Heart right ventricle (tissue), 16 donors: ENCODE measurements around the gene POLG2. TPM values are rescaled to one million over a fixed set of nuclear protein-coding genes. Genes with fewer than 3 reads are reported as not detected.

Experiments
- ATAC-seq, 8 donors: fragments of 200-7000 bp; cut with Tn5 transposase; one replicate each; pipeline ENCODE4 v1.9.1; 2020; ENCODE audit warnings: mild to moderate bottlenecking in 8 of 8, moderate library complexity in 8 of 8, moderate number of reproducible peaks in 1 of 8
- DNase-seq, 2 donors: peaks; one replicate each; pipeline ENCODE4 v3.0.0-alpha.2; 2020
- H3K27ac ChIP-seq, 10 donors: fragments of 200-600 bp; sonication (generic) in 2 of 10; one replicate each; pipeline versions ENCODE4 v1.5.0 to v1.8.0; 2020 to 2022; ENCODE audit warnings: mild to moderate bottlenecking in 3 of 10
- H3K27me3 ChIP-seq, 7 donors: fragments of 200-600 bp; one replicate each; pipeline ENCODE4 v1.8.0; 2021 to 2022; ENCODE audit warnings: mild to moderate bottlenecking in 2 of 7
- H3K36me3 ChIP-seq, 9 donors: fragments of 200-600 bp; sonication (generic) in 1 of 9; one replicate each; pipeline versions ENCODE4 v1.5.0 to v1.8.0; 2020 to 2022; ENCODE audit warnings: mild to moderate bottlenecking in 2 of 9
- H3K4me1 ChIP-seq, 9 donors: fragments of 200-600 bp; sonication (generic) in 1 of 9; one replicate each; pipeline versions ENCODE4 v1.5.0 to v1.8.0; 2020 to 2022; ENCODE audit warnings: mild to moderate bottlenecking in 4 of 9
- H3K4me3 ChIP-seq, 10 donors: fragments of 200-600 bp; sonication (generic) in 2 of 10; one replicate each; pipeline versions ENCODE4 v1.5.0 to v1.8.0; 2020 to 2022; ENCODE audit warnings: mild to moderate bottlenecking in 7 of 10, moderate library complexity in 2 of 10
- H3K9me3 ChIP-seq, 11 donors: fragments of 200-600 bp in 10 of 11; sonication (generic) in 2 of 11; one replicate each; pipeline versions ENCODE4 v1.5.0 to v1.8.0; 2013 to 2022; ENCODE audit warnings: mild to moderate bottlenecking in 2 of 11, control low read depth in 1 of 11, moderate library complexity in 1 of 11
- WGBS, 2 donors: extraction: QIAGEN DNeasy Blood & Tissue Kit; methylation state at CpG; one replicate each; pipeline ENCODE4 v1.1.7; 2013; ENCODE audit warnings: inconsistent platforms in 1 of 2; 5-methylcytosine and 5-hydroxymethylcytosine counted together
- intact Hi-C, 10 donors: fragments of 100-400 bp; cut with DNase I; formaldehyde crosslinking; loops; one replicate each; pipeline versions ENCODE4 v1.11.1 to v1.14.2; 2022
- polyA plus RNA-seq, 2 donors: library from polyadenylated mRNA; stranded (reverse); fragments of 200-250 nt; gene quantifications; one replicate each; pipeline ENCODE4 v1.2.3, GENCODE V29; 2013
- total RNA-seq, 10 donors: library from RNA; stranded (reverse); fragmentation: NEBNext Ultra II Directional in 3 of 10; extraction: Animal tissue kit (Norgen Biotek cat#: 25700) in 3 of 10; gene quantifications; one replicate each; pipeline versions ENCODE4 v1.2.1 to v1.2.4, GENCODE V29; 2021 to 2023
- TF ChIP-seq, protein P1 (sequence below), 9 donors: fragments of 200-600 bp; sonication (generic) in 2 of 9; IDR thresholded peaks; one replicate each; pipeline versions ENCODE4 v1.5.0 to v1.8.0; 2021 to 2022; ENCODE audit warnings: antibody characterized with exemption in 9 of 9, mild to moderate bottlenecking in 5 of 9, moderate library complexity in 1 of 9
- donor health status: Arrhythmogenic right ventricular cardiomyopathy.
- donor health status: ischemic (EF 13 %, LVEDD 7.1; RV severe dilation, severe dysfunction).
- donor health status: healthy with polysubstance abuse.
- donor health status: DM: no; HTN: yes; CAD: no.
- donor health status: DM: no; HTN: no; CAD: no.
- donor health status: ischemic (EF 25% LVEDD 6.9; RV normal size, moderate dysfunction).
- donor health status: ischemic (EF 25% LVEDD 5.7; RV mildly dilated, moderate dysfunction).
- donor health status: healthy.
- donor health status: DM: yes; HTN: yes; CAD: no.
- donor health status: Ischemic cardiomyopathy.
- donor health status: ischemic (EF 35%, LVEDD 5.7; RV mildly dilated, moderate dysfunction).
- donor health status: nonischemic (EF 11% LVEDD 7.7; RV severe dilation, severe dysfunction).
- donor health status: DM: yes; HTN: yes; CAD: no.
- donor health status: PGD.
- donor health status: ischemic (EF 29% LVEDD 5.4; RV normal size, mild dysfunction).
- donor health status: nonischemic (EF 23%, LVEDD 6.1; RV moderate dilation, normal function).

Gene POLG2
- total and polyA plus RNA-seq, 12 donors = 4.8 to 11.1 (median 6.5) TPM

GRCh38 chr17:64505340-64506200 lies 8.7 kb upstream of the POLG2 start:
- H3K36me3 ChIP-seq = peaks cover 0 to 65% (median 46%) of the 10 kb centered on the region in 9 donors

DNA sequence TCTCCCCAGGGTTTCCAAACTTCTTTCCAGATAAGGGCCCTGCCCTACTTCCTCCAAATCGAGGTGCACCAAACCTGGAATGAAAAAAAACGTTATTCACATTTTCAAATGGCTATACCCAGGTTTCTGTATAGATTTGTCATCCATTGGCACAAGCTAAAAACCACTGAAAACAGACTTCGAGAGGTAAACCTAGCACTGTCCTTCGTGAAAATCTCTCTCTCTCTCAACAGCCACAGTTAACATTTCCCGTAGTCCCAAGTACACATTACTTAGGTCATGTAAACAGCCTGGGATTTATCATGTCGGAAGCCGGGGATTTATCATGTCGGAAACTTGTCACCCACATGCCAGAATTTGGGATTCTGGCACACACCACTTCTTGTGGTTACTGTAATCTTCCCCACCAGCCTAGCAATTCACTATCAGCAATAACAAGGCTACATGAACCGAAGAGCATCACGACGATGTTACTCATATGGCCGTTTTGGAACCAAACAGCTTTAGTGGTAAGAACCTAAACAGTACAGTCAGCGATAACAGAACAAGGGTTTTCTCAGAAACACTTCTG lies 8.0 kb upstream of the POLG2 start:
- no peak for ATAC-seq
- WGBS, 2 donors = 1% methylated on average over 13 of the region's 13 CpGs
- H3K4me3 ChIP-seq = peak overlapping the region; percentile 72 to 99 (median 91)
- peak overlapping the region; percentile 86 to 100 (median 99) for H3K27ac ChIP-seq
- peak in 1 of 2 donors; percentile 34 for DNase-seq
- TF ChIP-seq, protein P1, sequence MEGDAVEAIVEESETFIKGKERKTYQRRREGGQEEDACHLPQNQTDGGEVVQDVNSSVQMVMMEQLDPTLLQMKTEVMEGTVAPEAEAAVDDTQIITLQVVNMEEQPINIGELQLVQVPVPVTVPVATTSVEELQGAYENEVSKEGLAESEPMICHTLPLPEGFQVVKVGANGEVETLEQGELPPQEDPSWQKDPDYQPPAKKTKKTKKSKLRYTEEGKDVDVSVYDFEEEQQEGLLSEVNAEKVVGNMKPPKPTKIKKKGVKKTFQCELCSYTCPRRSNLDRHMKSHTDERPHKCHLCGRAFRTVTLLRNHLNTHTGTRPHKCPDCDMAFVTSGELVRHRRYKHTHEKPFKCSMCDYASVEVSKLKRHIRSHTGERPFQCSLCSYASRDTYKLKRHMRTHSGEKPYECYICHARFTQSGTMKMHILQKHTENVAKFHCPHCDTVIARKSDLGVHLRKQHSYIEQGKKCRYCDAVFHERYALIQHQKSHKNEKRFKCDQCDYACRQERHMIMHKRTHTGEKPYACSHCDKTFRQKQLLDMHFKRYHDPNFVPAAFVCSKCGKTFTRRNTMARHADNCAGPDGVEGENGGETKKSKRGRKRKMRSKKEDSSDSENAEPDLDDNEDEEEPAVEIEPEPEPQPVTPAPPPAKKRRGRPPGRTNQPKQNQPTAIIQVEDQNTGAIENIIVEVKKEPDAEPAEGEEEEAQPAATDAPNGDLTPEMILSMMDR (IDR thresholded peaks at IDR 0.05) = no peak
- no peaks in the 10 kb centered on the region for H3K9me3 ChIP-seq
- H3K27me3 ChIP-seq = no peaks in the 10 kb centered on the region
- intact Hi-C loops = loop anchor here in 3 of 10 donors (5.0 to 10.0 kb wide), 2 partner anchors 83 to 680 kb away; partner anchors contain the start of genes FTSJ3 (in 1 of the 3) and PSMC5 (in 1 of the 3)
- peaks cover 0 to 65% (median 48%) of the 10 kb centered on the region in 9 donors for H3K36me3 ChIP-seq
- H3K4me1 ChIP-seq = peaks cover 8 to 73% (median 68%) of the 10 kb centered on the region in 9 donors

More at GRCh38 chr17:64505340-64506200, 8.7 kb upstream of the POLG2 start:
- intact Hi-C loops = loop anchor here in 4 of 10 donors (1.0 to 10.0 kb wide), 3 partner anchors 8 to 681 kb away; partner anchors contain the start of genes FTSJ3 (in 1 of the 4), POLG2 (in 1 of the 4) and PSMC5 (in 1 of the 4)
- H3K4me3 ChIP-seq = peak overlapping the region; percentile 72 to 99 (median 91)
- TF ChIP-seq, protein P1 (IDR thresholded peaks at IDR 0.05) = peak in 1 of 9 donors; percentile 9
- peak; percentile 90 to 94 for DNase-seq
- peaks cover 8 to 72% (median 64%) of the 10 kb centered on the region in 9 donors for H3K4me1 ChIP-seq
- no peaks in the 10 kb centered on the region for H3K9me3 ChIP-seq
- H3K27me3 ChIP-seq = no peaks in the 10 kb centered on the region
- ATAC-seq = peak; percentile 53 to 84 (median 80)
- peak overlapping the region; percentile 86 to 100 (median 99) for H3K27ac ChIP-seq
- WGBS, 2 donors = 1% methylated on average over 76 of the region's 76 CpGs

- intact Hi-C loops = loop anchor here in 1 of 10 donors (10.0 kb wide), 1 partner anchor 679 kb away; the partner anchor contains the start of genes FTSJ3 and PSMC5
- Histone ChIP-seq H3K27me3 (no peaks in the 10 kb centered on the region), H3K27ac (peak overlapping the region in 9 of 10 donors; percentile 86 to 100 (median 99)), H3K36me3 (peaks cover 0 to 65% (median 55%) of the 10 kb centered on the region in 9 donors), H3K4me1 (peaks cover 8 to 74% (median 68%) of the 10 kb centered on the region in 9 donors), H3K9me3 (no peaks in the 10 kb centered on the region), H3K4me3 (peak overlapping the region; percentile 72 to 99 (median 91))
- ATAC-seq = no peak
- TF ChIP-seq, protein P1 (IDR thresholded peaks at IDR 0.05) = no peak
- DNase-seq = no peak
- 16 to 27% methylated on average over 7 of the region's 7 CpGs for WGBS, 2 donors
Observed at GRCh38 chr17:64503821-64504768, 7.2 kb upstream of the POLG2 start.
